HFFc6 (cell line): ENCODE data around the gene PLD1. TPM values are rescaled to one million over a fixed set of nuclear protein-coding genes. Genes with fewer than 3 reads are reported as not detected.

ENCODE experiments used
- DNase-seq: peaks from one replicate; pipeline ENCODE4 v3.0.0-alpha.2; 2018
- H3K27ac Mint-ChIP-seq: 2 replicates; pipeline ENCODE4 v1.8.0; 2020; ENCODE audit warnings: mild to moderate bottlenecking, mixed read lengths
- H3K27me3 Mint-ChIP-seq: 2 replicates; pipeline ENCODE4 v1.8.0; 2021; ENCODE audit warnings: mild to moderate bottlenecking, moderate library complexity, mixed read lengths; ENCODE audit not compliant: insufficient read depth
- H3K36me3 Mint-ChIP-seq: 2 replicates; pipeline ENCODE4 v1.8.0; 2021; ENCODE audit warnings: low read depth, mixed read lengths
- H3K4me1 Mint-ChIP-seq: 2 replicates; pipeline ENCODE4 v1.8.0; 2020; ENCODE audit warnings: low read depth, mixed read lengths
- H3K4me3 Mint-ChIP-seq: 2 replicates; pipeline ENCODE4 v1.8.0; 2020; ENCODE audit warnings: mild to moderate bottlenecking, moderate library complexity, mixed read lengths
- H3K9me3 Mint-ChIP-seq: 2 replicates; pipeline ENCODE4 v1.8.0; 2020; ENCODE audit warnings: mild to moderate bottlenecking, mixed read lengths
- CTCF ChIP-seq: fragments of 200-600 bp; sonication (generic); IDR thresholded peaks from 2 replicates; pipeline ENCODE4 v1.5.0; 2021; ENCODE audit warnings: antibody characterized with exemption, mild to moderate bottlenecking
- total RNA-seq, 6 experiments: library from RNA; stranded (reverse); fragmentation: NEBNext Ultra II Directional; extraction: Animal tissue kit (Norgen Biotek cat#: 25700); gene quantifications; 2 replicates in 1 of 6; 3 replicates in 5 of 6; pipeline ENCODE4 v1.2.3, GENCODE V29; 2021

Gene PLD1
- total RNA-seq, 6 experiments from 2014 or later = 4.1 to 6.0 (median 5.3) TPM

- Mint-ChIP-seq H3K4me1 (peaks cover 12% of the 10 kb centered on the region), H3K27me3 (no peaks in the 10 kb centered on the region; the same call in 1 of the 2 replicates), H3K36me3 (no peaks in the 10 kb centered on the region), H3K4me3 (no peak overlapping the region), H3K27ac (no peak overlapping the region), H3K9me3 (no peaks in the 10 kb centered on the region)
- no peak for DNase-seq
- TF ChIP-seq CTCF = no peak
Measured at GRCh38 chr3:171704814-171705213, 105.5 kb downstream of the PLD1 start.

GRCh38 chr3:171704002-171704401 lies 106.3 kb downstream of the PLD1 start:
- no peaks in the 10 kb centered on the region for H3K9me3 Mint-ChIP-seq
- no peak overlapping the region for H3K4me3 Mint-ChIP-seq
- peak; percentile 26 for DNase-seq
- H3K36me3 Mint-ChIP-seq = no peaks in the 10 kb centered on the region
- peaks cover 12% of the 10 kb centered on the region for H3K4me1 Mint-ChIP-seq
- no peak overlapping the region for H3K27ac Mint-ChIP-seq
- H3K27me3 Mint-ChIP-seq = no peaks in the 10 kb centered on the region; the same call in 1 of the 2 replicates
- peak; percentile 82 for TF ChIP-seq CTCF

- Mint-ChIP-seq H3K36me3 (no peaks in the 10 kb centered on the region), H3K4me1 (peaks cover 12% of the 10 kb centered on the region), H3K4me3 (no peak overlapping the region), H3K27ac (no peak overlapping the region), H3K9me3 (no peaks in the 10 kb centered on the region), H3K27me3 (no peaks in the 10 kb centered on the region; the same call in 1 of the 2 replicates)
- DNase-seq = no peak
- no peak for TF ChIP-seq CTCF
Measured at GRCh38 chr3:171703144-171703543, 107.1 kb downstream of the PLD1 start.

GRCh38 chr3:171700653-171701052 lies 109.6 kb downstream of the PLD1 start:
- Mint-ChIP-seq H3K4me1 (peaks cover 16% of the 10 kb centered on the region), H3K36me3 (no peaks in the 10 kb centered on the region), H3K9me3 (no peaks in the 10 kb centered on the region), H3K27me3 (no peaks in the 10 kb centered on the region; the same call in 1 of the 2 replicates), H3K27ac (no peak overlapping the region), H3K4me3 (no peak overlapping the region)
- no peak for DNase-seq
- no peak for TF ChIP-seq CTCF

- Mint-ChIP-seq H3K27ac (no peak overlapping the region), H3K27me3 (no peaks in the 10 kb centered on the region; the same call in 1 of the 2 replicates), H3K4me1 (peaks cover 21% of the 10 kb centered on the region), H3K9me3 (no peaks in the 10 kb centered on the region), H3K36me3 (no peaks in the 10 kb centered on the region), H3K4me3 (no peak overlapping the region)
- no peak for DNase-seq
- no peak for TF ChIP-seq CTCF
Measured at GRCh38 chr3:171700157-171700556, 110.1 kb downstream of the PLD1 start.

GRCh38 chr3:171699601-171700000 lies 110.7 kb downstream of the PLD1 start:
- Mint-ChIP-seq H3K4me1 (peaks cover 27% of the 10 kb centered on the region), H3K9me3 (no peaks in the 10 kb centered on the region), H3K36me3 (no peaks in the 10 kb centered on the region), H3K27ac (no peak overlapping the region), H3K27me3 (no peaks in the 10 kb centered on the region; the same call in 1 of the 2 replicates), H3K4me3 (no peak overlapping the region)
- no peak for DNase-seq
- TF ChIP-seq CTCF = no peak
